GM18873 (cell line): ENCODE measurements around the gene SLC37A4.

ENCODE experiments used
- ATAC-seq: cut with Tn5 transposase; IDR thresholded peaks from one replicate; pipeline ENCODE4 v1.9.1; 2021; ENCODE audit warnings: mild to moderate bottlenecking, moderate library complexity, moderate number of reproducible peaks; ENCODE audit not compliant: unreplicated experiment, low FRiP score

The SLC37A4 gene

DNA sequence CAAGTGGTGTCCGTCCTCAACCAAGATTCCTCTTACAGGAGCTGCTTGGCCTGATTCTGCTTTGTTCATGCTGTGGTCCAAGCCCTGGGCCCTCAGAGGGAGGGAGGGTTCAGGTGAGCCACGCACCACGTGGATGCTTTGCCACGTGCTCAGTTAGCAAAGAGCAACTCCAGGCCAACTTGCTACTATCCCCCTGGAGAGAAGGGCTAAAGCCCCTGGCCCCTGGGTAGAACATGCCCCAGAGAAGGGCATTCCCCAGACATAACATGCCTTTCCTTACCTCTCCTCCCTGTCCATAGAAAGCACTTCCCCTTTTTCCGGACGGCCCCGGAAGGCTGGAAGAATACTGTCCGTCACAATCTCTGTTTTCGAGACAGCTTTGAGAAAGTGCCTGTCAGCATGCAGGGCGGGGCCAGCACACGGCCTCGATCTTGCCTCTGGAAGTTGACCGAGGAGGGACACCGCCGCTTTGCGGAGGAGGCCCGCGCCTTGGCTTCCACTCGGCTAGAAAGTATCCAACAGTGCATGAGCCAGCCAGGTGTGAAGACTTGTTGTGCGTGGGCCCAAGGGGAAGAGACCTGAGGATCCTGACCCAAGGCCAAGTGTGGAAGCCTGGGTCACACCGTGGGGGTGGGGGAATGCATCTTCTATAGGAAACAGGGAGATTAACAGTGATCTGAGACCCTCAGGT is 50.3 kb downstream of the SLC37A4 start:
- ATAC-seq: no peak

- ATAC-seq: no peak
These were observed 51.2 kb downstream of the SLC37A4 start for GRCh38 chr11:118979434-118979833.

DNA sequence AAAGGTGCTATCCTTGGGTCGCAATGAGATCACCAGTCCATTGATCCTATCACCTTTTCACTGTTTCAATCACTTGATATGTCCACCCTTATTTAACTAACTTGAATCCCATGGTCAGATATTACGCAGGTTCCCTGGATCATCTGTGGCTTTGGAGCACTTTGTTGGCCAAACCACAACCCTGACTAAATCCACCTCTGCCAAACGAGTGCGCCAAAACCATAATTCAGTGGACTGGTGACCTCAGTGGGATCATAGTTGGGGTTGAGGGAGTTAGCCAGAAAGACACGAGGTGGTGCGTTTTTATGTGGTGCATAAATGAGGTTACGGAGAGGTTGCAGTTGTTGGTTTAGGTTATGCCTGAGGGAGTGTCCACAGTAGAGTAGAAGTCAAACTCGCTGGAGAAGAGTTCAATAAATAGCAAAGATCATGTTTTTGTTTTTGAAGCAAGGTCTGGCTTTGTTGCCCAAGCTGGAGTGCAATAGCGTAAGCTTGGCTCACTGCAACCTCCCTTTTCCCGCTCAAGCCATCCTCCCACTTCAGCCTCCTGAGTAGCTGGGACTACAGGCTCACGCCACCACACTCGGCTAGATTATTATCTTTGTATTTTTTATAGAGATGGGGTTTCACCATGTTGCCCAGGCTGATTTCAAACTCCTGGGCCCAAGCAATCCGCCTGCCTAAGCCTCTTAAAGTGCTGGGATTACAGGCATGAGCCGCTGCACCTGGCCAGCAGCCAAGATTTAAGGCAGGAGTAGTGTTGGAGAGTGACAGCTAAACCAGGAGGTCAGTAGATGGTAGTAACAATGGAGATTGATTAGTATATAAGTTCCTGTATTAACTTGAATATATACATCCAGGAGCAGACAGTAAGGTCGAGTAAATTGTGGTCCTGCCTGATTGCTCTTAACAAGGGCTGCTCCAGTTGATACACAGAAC is 54.6 kb downstream of the SLC37A4 start:
- ATAC-seq: no peak
